ENCODE measurements around the gene TRH. TPM values are rescaled to one million over a fixed set of nuclear protein-coding genes. Genes with fewer than 3 reads are reported as not detected.
"Not testable (repeated sequence)": the region's sequence is repeated elsewhere in the genome, so short reads cannot be mapped to it uniquely, and the experiment has no call there.

TRH gene
- total RNA-seq, 1 experiment from 2014 or later = not detected

- H3K27me3 ChIP-seq (replicated peaks; ENCODE audit: control insufficient read depth, insufficient read depth, low read length) = no peaks in the 10 kb centered on the region; the same call in 1 of the 2 replicates
- H3K36me3 Mint-ChIP-seq (ENCODE audit: insufficient read depth, unreplicated experiment) = no peaks in the 10 kb centered on the region
- no peak overlapping the region for H3K4me3 ChIP-seq (ENCODE audit: low read depth, low read length)
- BruUV-seq (replicated peaks) = no TSS peak
- no peak for DNase-seq
- H3K9me3 ChIP-seq = no peaks in the 10 kb centered on the region
- no peak overlapping the region for H3K27ac Mint-ChIP-seq (ENCODE audit: unreplicated experiment)
- H3K4me1 ChIP-seq = no peaks in the 10 kb centered on the region
- H3K9me3 Mint-ChIP-seq (ENCODE audit: unreplicated experiment) = no peaks in the 10 kb centered on the region
- intact Hi-C loops (cut with micrococcal nuclease; ENCODE audit: unreplicated experiment) = no loop called here
- no peaks in the 10 kb centered on the region for H3K4me1 Mint-ChIP-seq (ENCODE audit: low read depth, unreplicated experiment)
- peaks cover 10% of the 10 kb centered on the region for H3K27me3 Mint-ChIP-seq (ENCODE audit: insufficient read depth, unreplicated experiment)
- CTCF ChIA-PET = no interaction called here
- TF ChIP-seq CTCF (IDR thresholded peaks at IDR 0.05; ENCODE audit: insufficient read depth in 1 of 2, low read depth in 1 of 2, low read length in 1 of 2, severe bottlenecking in 1 of 2, unreplicated experiment in 1 of 2) = no peak
- no peaks in the 10 kb centered on the region for H3K36me3 ChIP-seq (ENCODE audit: control insufficient read depth, insufficient read depth, low read length)
- no peak overlapping the region for H3K4me3 Mint-ChIP-seq (ENCODE audit: unreplicated experiment)
- POLR2A ChIA-PET = no interaction called here
Observed at GRCh38 chr3:129996073-129996472, 21.6 kb downstream of the TRH start.

GRCh38 chr3:129999176-129999575 lies 24.7 kb downstream of the TRH start:
- H3K4me1 Mint-ChIP-seq (ENCODE audit: low read depth, unreplicated experiment); H3K27ac Mint-ChIP-seq (ENCODE audit: unreplicated experiment); H3K27me3 ChIP-seq (replicated peaks; ENCODE audit: control insufficient read depth, insufficient read depth, low read length); H3K36me3 Mint-ChIP-seq (ENCODE audit: insufficient read depth, unreplicated experiment); CTCF ChIA-PET; H3K4me3 ChIP-seq (ENCODE audit: low read depth, low read length); POLR2A ChIA-PET; H3K4me3 Mint-ChIP-seq (ENCODE audit: unreplicated experiment); H3K27me3 Mint-ChIP-seq (ENCODE audit: insufficient read depth, unreplicated experiment); BruUV-seq (replicated peaks); intact Hi-C loops (cut with micrococcal nuclease; ENCODE audit: unreplicated experiment); H3K9me3 Mint-ChIP-seq (ENCODE audit: unreplicated experiment); DNase-seq; H3K4me1 ChIP-seq; H3K36me3 ChIP-seq (ENCODE audit: control insufficient read depth, insufficient read depth, low read length); H3K9me3 ChIP-seq: not testable (repeated sequence)

- H3K4me1 Mint-ChIP-seq (ENCODE audit: low read depth, unreplicated experiment); POLR2A ChIA-PET; H3K27ac Mint-ChIP-seq (ENCODE audit: unreplicated experiment); H3K27me3 ChIP-seq (replicated peaks; ENCODE audit: control insufficient read depth, insufficient read depth, low read length); BruUV-seq (replicated peaks); H3K9me3 Mint-ChIP-seq (ENCODE audit: unreplicated experiment); H3K27me3 Mint-ChIP-seq (ENCODE audit: insufficient read depth, unreplicated experiment); H3K36me3 Mint-ChIP-seq (ENCODE audit: insufficient read depth, unreplicated experiment); H3K36me3 ChIP-seq (ENCODE audit: control insufficient read depth, insufficient read depth, low read length); H3K4me1 ChIP-seq; H3K9me3 ChIP-seq: not testable (repeated sequence)
- intact Hi-C loops (cut with micrococcal nuclease; ENCODE audit: unreplicated experiment) = loop anchor here (1.0 kb wide), 1 partner anchor 61 kb away; no protein-coding TSS in a partner anchor
- peak overlapping the region; percentile 43 for H3K4me3 ChIP-seq (ENCODE audit: low read depth, low read length)
- DNase-seq = peak in 1 of 2 experiments; percentile 86
- peak overlapping the region; percentile 74 for H3K4me3 Mint-ChIP-seq (ENCODE audit: unreplicated experiment)
- TF ChIP-seq CTCF (IDR thresholded peaks at IDR 0.05; ENCODE audit: insufficient read depth in 1 of 2, low read depth in 1 of 2, low read length in 1 of 2, severe bottlenecking in 1 of 2, unreplicated experiment in 1 of 2) = peak; percentile 25 to 74
- CTCF ChIA-PET = interaction anchor here (0.6 to 2.4 kb wide), 3 partner anchors 38 to 103 kb away, joined by 4 to 17 read pairs (median 5); no protein-coding TSS in a partner anchor
Observed at GRCh38 chr3:130002666-130003598, 28.4 kb downstream of the TRH start.
